IMR-90 (cell line): ENCODE data around the gene SLC2A13. TPM values are rescaled to one million over a fixed set of nuclear protein-coding genes. Genes with fewer than 3 reads are reported as not detected.

Experiments
- ATAC-seq: fragments of 200-7000 bp; cut with Tn5 transposase; 2 replicates; pipeline ENCODE4 v1.9.1; 2020; ENCODE audit warnings: low read depth, mild to moderate bottlenecking, moderate library complexity
- BruUV-seq: library from RNA; stranded (reverse); fragments of 400-500 nt; replicated peaks from 2 replicates; lab custom pipeline; 2021; lab: Mats Ljungman, UMichigan
- CTCF ChIA-PET: fragments of 300-600 bp; formaldehyde crosslinking; extraction: SDS; loops from one replicate; lab custom pipeline; 2021; ENCODE audit warnings: antibody characterized with exemption; lab: Yijun Ruan, JAX
- POLR2A ChIA-PET: fragments of 300-600 bp; sonication (Branson Sonifier 250); formaldehyde crosslinking; loops from one replicate; lab custom pipeline; 2022; ENCODE audit warnings: antibody characterized with exemption; ENCODE audit not compliant: unreplicated experiment; lab: Charles Lee
- DNase-seq: peaks from one replicate; pipeline ENCODE4 v3.0.0; 2013
- H2AFZ ChIP-seq: replicated peaks from 2 replicates; pipeline ENCODE3; 2013; ENCODE audit warnings: low read length, mild to moderate bottlenecking; ENCODE audit not compliant: poor library complexity
- H2AK5ac ChIP-seq: 2 replicates; pipeline ENCODE4 v1.6.1; 2013; ENCODE audit warnings: low read depth, low read length, inconsistent platforms
- H2AK9ac ChIP-seq: replicated peaks from 2 replicates; pipeline ENCODE3; 2013; ENCODE audit warnings: mild to moderate bottlenecking, low read depth, low read length, moderate library complexity; ENCODE audit not compliant: poor library complexity
- H2BK120ac ChIP-seq: 2 replicates; pipeline ENCODE4 v1.6.1; 2013; ENCODE audit warnings: low read depth, low read length, inconsistent platforms
- H2BK15ac ChIP-seq: 3 replicates; pipeline ENCODE4 v1.6.1; 2013; ENCODE audit warnings: low read depth, low read length, inconsistent platforms
- H2BK20ac ChIP-seq: 2 replicates; pipeline ENCODE4 v1.6.1; 2013; ENCODE audit warnings: low read depth, mild to moderate bottlenecking, inconsistent platforms, low read length, moderate library complexity
- H2BK5ac ChIP-seq: 2 replicates; pipeline ENCODE4 v1.6.1; 2013; ENCODE audit warnings: mild to moderate bottlenecking, low read depth, low read length, inconsistent platforms; ENCODE audit not compliant: poor library complexity, severe bottlenecking
- H3K14ac ChIP-seq: replicated peaks from 2 replicates; pipeline ENCODE4 v1.6.1; 2013; ENCODE audit warnings: low read depth, low read length, inconsistent platforms
- H3K18ac ChIP-seq: 2 replicates; pipeline ENCODE4 v1.6.1; 2013; ENCODE audit warnings: low read depth, low read length, control low read depth
- H3K23ac ChIP-seq: 2 replicates; pipeline ENCODE4 v1.6.1; 2013; ENCODE audit warnings: low read depth, low read length, inconsistent platforms
- H3K27ac ChIP-seq: 2 replicates; pipeline ENCODE4 v1.5.1; 2013; ENCODE audit warnings: mild to moderate bottlenecking, control low read depth, low read length; ENCODE audit not compliant: insufficient read depth
- H3K27me3 ChIP-seq: 2 replicates; pipeline ENCODE4 v1.6.1; 2013; ENCODE audit warnings: low read length; ENCODE audit not compliant: control insufficient read depth, insufficient read depth
- H3K36me3 ChIP-seq: 2 replicates; pipeline ENCODE4 v1.6.1; 2013; ENCODE audit warnings: low read length, mixed read lengths; ENCODE audit not compliant: control insufficient read depth, insufficient read depth
- H3K4ac ChIP-seq: 2 replicates; pipeline ENCODE4 v1.6.1; 2013; ENCODE audit warnings: low read depth, low read length, inconsistent platforms
- H3K4me1 ChIP-seq: 2 replicates; pipeline ENCODE4 v1.6.1; 2013; ENCODE audit warnings: low read length, mixed read lengths; ENCODE audit not compliant: control insufficient read depth, insufficient read depth
- H3K4me2 ChIP-seq: 2 replicates; pipeline ENCODE4 v1.6.1; 2013; ENCODE audit warnings: low read depth, mild to moderate bottlenecking, control low read depth, low read length, moderate library complexity
- H3K4me3 ChIP-seq: 2 replicates; pipeline ENCODE4 v1.5.1; 2013; ENCODE audit warnings: low read depth, mild to moderate bottlenecking, control low read depth, low read length, moderate library complexity; ENCODE audit not compliant: insufficient read depth
- H3K56ac ChIP-seq: 2 replicates; pipeline ENCODE4 v1.6.1; 2013; ENCODE audit warnings: low read length, inconsistent platforms; ENCODE audit not compliant: insufficient read depth; ENCODE audit errors: extremely low read depth
- H3K79me1 ChIP-seq, 2 experiments: 2 replicates each; pipeline ENCODE4 v1.6.1; 2013; ENCODE audit warnings: low read length in 2 of 2, inconsistent platforms in 1 of 2, low read depth in 1 of 2
- H3K9ac ChIP-seq: 2 replicates; pipeline ENCODE4 v1.6.1; 2013; ENCODE audit warnings: low read depth, low read length, control low read depth
- H3K9me1 ChIP-seq: 2 replicates; pipeline ENCODE4 v1.6.1; 2013; ENCODE audit warnings: low read length, inconsistent platforms; ENCODE audit not compliant: insufficient read depth
- H3K9me3 ChIP-seq: 2 replicates; pipeline ENCODE4 v1.6.1; 2013; ENCODE audit warnings: low read length; ENCODE audit not compliant: control insufficient read depth, insufficient read depth
- H4K20me1 ChIP-seq: 2 replicates; pipeline ENCODE4 v1.6.1; 2013; ENCODE audit warnings: low read length, inconsistent platforms; ENCODE audit not compliant: insufficient read depth
- H4K5ac ChIP-seq: 2 replicates; pipeline ENCODE4 v1.6.1; 2013; ENCODE audit warnings: mild to moderate bottlenecking, low read depth, low read length, control low read depth
- H4K8ac ChIP-seq, 2 experiments: 2 replicates each; pipeline ENCODE4 v1.6.1; 2013; ENCODE audit warnings: low read depth in 2 of 2, low read length in 2 of 2, control low read depth in 1 of 2, inconsistent platforms in 1 of 2
- H4K91ac ChIP-seq: 2 replicates; pipeline ENCODE4 v1.6.1; 2013; ENCODE audit warnings: low read depth, low read length, inconsistent platforms; ENCODE audit not compliant: insufficient read depth
- BHLHE40 ChIP-seq: fragments of 150-350 bp; IDR thresholded peaks from 2 replicates; pipeline ENCODE4 v1.6.1; 2016; ENCODE audit warnings: mild to moderate bottlenecking, low read depth, low read length
- CEBPB ChIP-seq: IDR thresholded peaks from 2 replicates; pipeline ENCODE4 v1.6.1; 2012; ENCODE audit warnings: low read depth, low read length, improper control_type of control experiment
- CTCF ChIP-seq: conservative IDR thresholded peaks from 2 replicates; pipeline ENCODE4 v1.5.1; 2012; ENCODE audit warnings: mild to moderate bottlenecking, low read depth, low read length, improper control_type of control experiment
- ELK1 ChIP-seq: fragments of 150-350 bp; IDR thresholded peaks from 2 replicates; pipeline ENCODE4 v1.6.1; 2016; ENCODE audit warnings: low read depth, mild to moderate bottlenecking, low read length, moderate library complexity, borderline replicate concordance
- RCOR1 ChIP-seq: IDR thresholded peaks from 2 replicates; pipeline ENCODE4 v1.6.1; 2012; ENCODE audit warnings: mild to moderate bottlenecking, low read length, improper control_type of control experiment; ENCODE audit not compliant: insufficient replicate concordance
- RFX5 ChIP-seq: IDR thresholded peaks from 2 replicates; pipeline ENCODE4 v1.8.0; 2012; ENCODE audit warnings: low read depth, mild to moderate bottlenecking, low read length, moderate library complexity
- WGBS, 2 experiments: methylation state at CpG; one replicate each; pipeline versions ENCODE4 v1.1.5 to v1.1.7; 2013; ENCODE audit warnings: missing lambda C conversion rate in 2 of 2; ENCODE audit not compliant: insufficient read length in 1 of 2; ENCODE audit errors: extremely low coverage in 2 of 2; 5-methylcytosine and 5-hydroxymethylcytosine counted together
- dilution Hi-C: fragments of 300-500 bp; cut with HindIII; formaldehyde crosslinking; loops from one replicate; pipeline ENCODE4 v1.14.3; 2018; ENCODE audit warnings: low sequenced_read_pairs; ENCODE audit not compliant: unreplicated experiment
- in situ Hi-C: fragments of 300-500 bp; cut with MboI; formaldehyde crosslinking; loops from 3 replicates; pipeline ENCODE4 v1.14.3; 2019; ENCODE audit warnings: low sequenced_read_pairs, inconsistent platforms, mixed read lengths
- intact Hi-C: fragments of 100-400 bp; cut with micrococcal nuclease; formaldehyde crosslinking; loops from 2 replicates; pipeline ENCODE4 v1.10.0; 2022
- polyA plus RNA-seq, 3 experiments: library from polyadenylated mRNA; depleted of rRNA; stranded (reverse); fragments of >200 nt; gene quantifications; 2 replicates each; pipeline ENCODE4 v1.2.3, GENCODE V29; 2012; ENCODE audit warnings: low replicate concordance in 1 of 3
- total RNA-seq: library from RNA; depleted of rRNA; stranded (reverse); fragments of >200 nt; gene quantifications from 2 replicates; pipeline ENCODE4 v1.2.3, GENCODE V29; 2012

SLC2A13 gene
- total and polyA plus RNA-seq, 2 of the 4 experiments (the other 2 are of a cell fraction): 1.5 to 3.9 TPM

- H3K14ac ChIP-seq: no peak overlapping the region
- no peak overlapping the region for H2AK5ac ChIP-seq
- DNase-seq (no peak), ATAC-seq (no peak)
- H2AFZ ChIP-seq: no peak overlapping the region
- intact Hi-C loops (no loop called here), dilution Hi-C loops (no loop called here), in situ Hi-C loops (no loop called here)
- no peak overlapping the region for H2BK15ac ChIP-seq
- no peak overlapping the region for H4K5ac ChIP-seq
- no peak overlapping the region for H3K27ac ChIP-seq
- H3K23ac ChIP-seq: no peak overlapping the region
- no peak overlapping the region for H4K91ac ChIP-seq
- no peak overlapping the region for H3K4me2 ChIP-seq
- H3K4me1 ChIP-seq: no peaks in the 10 kb centered on the region
- WGBS, 2 experiments: 100% methylated on average over 1 of the region's 2 CpGs; no CpG with 5 or more reads in 1 of the 2 experiments
- no peak overlapping the region for H2BK20ac ChIP-seq
- no peak overlapping the region for H3K9ac ChIP-seq
- no peaks in the 10 kb centered on the region for H3K79me1 ChIP-seq
- H3K9me3 ChIP-seq: no peaks in the 10 kb centered on the region
- H3K4me3 ChIP-seq: no peak overlapping the region
- H3K27me3 ChIP-seq: no peaks in the 10 kb centered on the region
- H4K20me1 ChIP-seq: no peaks in the 10 kb centered on the region
- H3K36me3 ChIP-seq: no peaks in the 10 kb centered on the region
- CTCF ChIA-PET: no interaction called here
- POLR2A ChIA-PET: no interaction called here
- H2AK9ac ChIP-seq: no peak overlapping the region
- no peak overlapping the region for H4K8ac ChIP-seq
- no peak overlapping the region for H3K18ac ChIP-seq
- no peak overlapping the region for H2BK5ac ChIP-seq
- TF ChIP-seq ELK1 (no peak), RFX5 (no peak), BHLHE40 (no peak), CEBPB (no peak), RCOR1 (no peak), CTCF (no peak)
- H3K4ac ChIP-seq: no peak overlapping the region
- H3K56ac ChIP-seq: no peak overlapping the region
- H2BK120ac ChIP-seq: no peak overlapping the region
- H3K9me1 ChIP-seq: no peaks in the 10 kb centered on the region
- BruUV-seq: no TSS peak
Observed at GRCh38 chr12:39840422-39840821, 265.5 kb downstream of the SLC2A13 start.
